ENCODE results near the gene SUSD4. TPM values are rescaled to one million over a fixed set of nuclear protein-coding genes. Genes with fewer than 3 reads are reported as not detected.
"Not testable (repeated sequence)": the region's sequence is repeated elsewhere in the genome, so short reads cannot be mapped to it uniquely, and the experiment has no call there.

SUSD4 gene
- polyA plus RNA-seq, 3 donors from 2014 or later, result not detected

DNA sequence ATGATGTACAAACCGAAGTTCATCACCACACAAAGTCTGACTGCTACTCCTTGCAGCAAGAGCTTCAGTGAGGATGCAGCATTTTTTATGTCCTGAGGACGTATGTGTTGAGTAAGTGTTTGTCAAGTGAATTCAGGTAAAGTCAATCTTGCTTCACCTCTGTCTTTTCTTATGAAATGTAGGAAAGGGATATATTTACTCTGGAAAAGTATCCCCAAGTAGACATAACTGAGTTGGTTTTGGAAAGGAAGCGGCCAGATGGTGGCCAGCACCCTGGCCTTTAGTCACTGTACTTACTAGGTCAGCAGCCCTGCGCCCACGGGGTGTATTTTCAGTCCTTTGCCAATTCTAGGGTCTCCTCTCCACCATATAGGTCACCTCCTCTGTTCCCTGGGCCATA is 75.2 kb downstream of the SUSD4 start:
- Mint-ChIP-seq H3K9me3 (peaks cover 0 to 2% (median 0%) of the 10 kb centered on the region in 6 donors), H3K27ac (no peak overlapping the region), H3K27me3 (ENCODE audit: low read depth in 3 of 3) (peaks cover 4 to 6% (median 4%) of the 10 kb centered on the region in 3 donors), H3K36me3 (no peaks in the 10 kb centered on the region), H3K4me1 (no peaks in the 10 kb centered on the region), H3K4me3 (no peak overlapping the region)
- DNase-seq, result no peak

DNA sequence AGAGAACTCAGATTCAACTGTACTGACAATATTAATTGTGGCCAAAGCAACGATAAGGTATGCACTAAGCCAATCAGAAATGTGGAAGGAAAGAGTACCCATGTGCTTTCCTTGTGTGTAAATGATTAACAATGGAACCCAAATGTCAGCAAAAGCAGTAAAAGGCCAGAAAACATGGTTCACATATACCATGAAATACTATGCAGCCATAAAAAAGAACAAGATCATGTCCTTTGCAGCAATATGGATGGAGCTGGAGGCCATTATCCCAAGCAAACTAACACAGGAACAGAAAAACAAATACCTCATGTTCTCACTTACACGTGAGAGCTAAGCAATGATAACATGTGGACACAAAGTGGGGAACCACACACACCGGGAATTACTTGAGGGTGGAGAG is 78.5 kb downstream of the SUSD4 start:
- no peak overlapping the region for H3K27ac Mint-ChIP-seq
- H3K4me3 Mint-ChIP-seq, result no peak overlapping the region

DNA sequence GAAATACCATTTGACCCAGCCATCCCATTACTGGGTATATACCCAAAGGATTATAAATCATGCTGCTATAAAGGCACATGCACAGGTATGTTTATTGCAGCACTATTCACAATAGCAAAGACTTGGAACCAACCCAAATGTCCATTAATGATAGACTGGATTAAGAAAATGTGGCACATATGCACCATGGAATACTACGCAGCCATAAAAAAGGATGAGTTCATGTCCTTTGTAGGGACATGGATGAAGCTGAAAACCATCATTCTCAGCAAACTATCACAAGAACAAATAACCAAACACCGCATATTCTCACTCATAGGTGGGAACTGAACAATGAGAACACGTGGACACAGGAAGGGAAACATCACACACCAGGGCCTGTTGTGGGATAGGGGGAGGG is 80.3 kb downstream of the SUSD4 start:
- H3K9me3 Mint-ChIP-seq, H3K36me3 Mint-ChIP-seq, H3K4me3 Mint-ChIP-seq, DNase-seq, H3K4me1 Mint-ChIP-seq, H3K27ac Mint-ChIP-seq: not testable (repeated sequence)
- H3K27me3 Mint-ChIP-seq (ENCODE audit: low read depth in 3 of 3), result peaks cover 6 to 10% (median 7%) of the 10 kb centered on the region in 3 donors

More for the DNA sequence above, 78.5 kb downstream of the SUSD4 start:
- no peak for DNase-seq
- Mint-ChIP-seq H3K9me3 (peaks cover 0 to 2% (median 0%) of the 10 kb centered on the region in 6 donors), H3K4me1 (no peaks in the 10 kb centered on the region), H3K36me3 (no peaks in the 10 kb centered on the region), H3K27me3 (ENCODE audit: low read depth in 3 of 3) (peaks cover 6 to 10% (median 7%) of the 10 kb centered on the region in 3 donors)

DNA sequence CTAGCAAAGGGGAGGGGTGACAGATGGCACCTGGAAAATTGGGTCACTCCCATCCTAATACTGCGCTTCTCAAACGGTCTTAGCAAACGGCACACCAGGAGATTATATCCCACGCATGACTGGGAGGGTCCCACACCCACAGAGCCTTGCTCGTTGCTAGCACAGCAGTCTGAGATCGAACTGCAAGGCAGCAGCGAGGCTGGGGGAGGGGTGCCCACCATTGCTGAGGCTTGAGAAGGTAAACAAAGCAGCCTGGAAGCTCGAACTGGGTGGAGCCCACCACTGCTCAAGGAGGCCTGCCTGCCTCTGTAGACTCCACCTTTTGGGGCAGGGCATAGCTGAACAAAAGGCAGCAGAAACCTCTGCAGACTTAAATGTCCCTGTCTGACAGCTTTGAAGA is 85.7 kb downstream of the SUSD4 start:
- DNase-seq; H3K4me3 Mint-ChIP-seq; H3K27me3 Mint-ChIP-seq (ENCODE audit: low read depth in 3 of 3); H3K4me1 Mint-ChIP-seq; H3K9me3 Mint-ChIP-seq; H3K36me3 Mint-ChIP-seq; H3K27ac Mint-ChIP-seq: not testable (repeated sequence)

DNA sequence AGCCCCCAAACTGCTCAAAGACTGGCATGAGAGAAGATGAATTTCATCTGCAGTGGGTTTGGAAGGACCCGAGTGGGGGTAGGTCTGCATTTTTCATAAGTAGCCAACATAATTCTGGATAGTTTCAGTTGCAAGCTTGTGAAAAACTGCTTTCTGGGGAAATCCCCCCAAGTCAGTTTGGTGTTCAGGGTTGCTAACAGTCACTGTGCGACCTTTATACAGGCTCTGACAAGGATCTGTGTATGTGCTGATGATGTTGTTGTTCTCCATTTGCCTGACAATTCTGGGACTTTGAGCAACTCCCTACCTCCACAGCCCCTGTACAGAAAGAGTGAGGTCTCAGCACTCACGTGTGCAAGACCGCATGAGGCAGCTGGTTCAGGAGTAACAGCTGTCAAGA is 87.9 kb downstream of the SUSD4 start:
- Mint-ChIP-seq H3K27me3 (ENCODE audit: low read depth in 3 of 3) (peaks cover 0 to 6% (median 2%) of the 10 kb centered on the region in 3 donors), H3K36me3 (no peaks in the 10 kb centered on the region), H3K27ac (no peak overlapping the region), H3K4me3 (no peak overlapping the region), H3K9me3 (no peaks in the 10 kb centered on the region), H3K4me1 (no peaks in the 10 kb centered on the region)
- DNase-seq, result no peak

- no peak for DNase-seq
- Mint-ChIP-seq H3K9me3 (no peaks in the 10 kb centered on the region), H3K4me1 (peaks cover 0 to 1% of the 10 kb centered on the region in 2 donors), H3K4me3 (no peak overlapping the region), H3K36me3 (no peaks in the 10 kb centered on the region), H3K27ac (no peak overlapping the region), H3K27me3 (ENCODE audit: low read depth in 3 of 3) (peaks cover 0 to 7% (median 2%) of the 10 kb centered on the region in 3 donors)
Observed at GRCh38 chr1:223273511-223273910, 90.5 kb downstream of the SUSD4 start.

GRCh38 chr1:223271085-223271781 is 92.7 kb downstream of the SUSD4 start:
- no peaks in the 10 kb centered on the region for H3K9me3 Mint-ChIP-seq
- no peak for DNase-seq
- H3K27me3 Mint-ChIP-seq (ENCODE audit: low read depth in 3 of 3), result peaks cover 3 to 11% (median 3%) of the 10 kb centered on the region in 3 donors
- no peak overlapping the region for H3K27ac Mint-ChIP-seq
- no peak overlapping the region for H3K4me3 Mint-ChIP-seq
- H3K4me1 Mint-ChIP-seq, result peaks cover 0 to 3% of the 10 kb centered on the region in 2 donors
- H3K36me3 Mint-ChIP-seq, result no peaks in the 10 kb centered on the region

DNA sequence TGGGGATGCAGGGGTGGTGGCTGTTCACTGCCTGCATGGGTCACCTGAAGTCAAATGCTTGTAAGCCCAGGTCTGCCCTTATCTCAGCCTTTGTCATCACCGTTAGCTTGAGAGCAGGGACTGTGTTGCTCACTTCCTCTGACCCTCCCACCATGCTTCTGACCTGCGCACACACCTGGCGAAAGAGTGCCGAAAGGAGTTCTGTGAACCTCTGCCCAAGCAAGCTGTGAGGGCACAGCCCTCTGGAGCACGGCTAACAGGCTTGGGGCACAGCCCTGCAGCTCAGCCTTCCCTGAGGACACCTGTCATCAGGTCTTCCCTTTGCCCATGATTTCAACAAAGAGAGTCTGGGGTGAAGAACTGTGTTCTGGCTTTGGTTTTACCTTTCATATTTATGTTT is 93.8 kb downstream of the SUSD4 start:
- H3K36me3 Mint-ChIP-seq, result no peaks in the 10 kb centered on the region
- H3K27ac Mint-ChIP-seq, result no peak overlapping the region

DNA sequence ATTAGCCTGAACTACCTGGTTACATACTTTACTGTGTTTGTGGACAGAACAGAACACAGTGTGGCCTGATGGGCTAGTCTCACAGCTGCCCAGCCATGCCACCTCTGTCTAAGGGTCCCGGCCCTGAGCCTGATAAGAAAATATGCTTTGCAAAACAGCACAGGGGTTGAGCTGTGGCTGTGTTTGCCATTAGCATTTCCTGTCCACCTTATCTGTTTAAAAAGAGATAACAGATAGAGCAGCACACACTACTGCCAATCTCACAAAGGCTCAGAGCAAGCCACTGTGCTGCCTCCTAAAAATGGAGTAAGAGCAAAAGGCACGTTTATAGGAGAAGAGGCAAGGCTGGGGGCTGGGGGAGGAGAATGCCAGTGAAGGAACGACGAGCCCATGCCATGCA is 95.0 kb downstream of the SUSD4 start:
- Mint-ChIP-seq H3K4me3 (no peak overlapping the region), H3K36me3 (no peaks in the 10 kb centered on the region), H3K27me3 (ENCODE audit: low read depth in 3 of 3) (peaks cover 3 to 10% (median 5%) of the 10 kb centered on the region in 3 donors), H3K4me1 (peaks cover 0 to 3% of the 10 kb centered on the region in 2 donors), H3K27ac (no peak overlapping the region), H3K9me3 (no peaks in the 10 kb centered on the region)
- DNase-seq, result no peak

More for the DNA sequence above, 93.8 kb downstream of the SUSD4 start:
- no peak for DNase-seq
- H3K4me1 Mint-ChIP-seq, result peaks cover 0 to 3% of the 10 kb centered on the region in 2 donors
- no peaks in the 10 kb centered on the region for H3K9me3 Mint-ChIP-seq
- H3K27me3 Mint-ChIP-seq (ENCODE audit: low read depth in 3 of 3), result peaks cover 3 to 11% (median 3%) of the 10 kb centered on the region in 3 donors
- H3K4me3 Mint-ChIP-seq, result no peak overlapping the region

DNA sequence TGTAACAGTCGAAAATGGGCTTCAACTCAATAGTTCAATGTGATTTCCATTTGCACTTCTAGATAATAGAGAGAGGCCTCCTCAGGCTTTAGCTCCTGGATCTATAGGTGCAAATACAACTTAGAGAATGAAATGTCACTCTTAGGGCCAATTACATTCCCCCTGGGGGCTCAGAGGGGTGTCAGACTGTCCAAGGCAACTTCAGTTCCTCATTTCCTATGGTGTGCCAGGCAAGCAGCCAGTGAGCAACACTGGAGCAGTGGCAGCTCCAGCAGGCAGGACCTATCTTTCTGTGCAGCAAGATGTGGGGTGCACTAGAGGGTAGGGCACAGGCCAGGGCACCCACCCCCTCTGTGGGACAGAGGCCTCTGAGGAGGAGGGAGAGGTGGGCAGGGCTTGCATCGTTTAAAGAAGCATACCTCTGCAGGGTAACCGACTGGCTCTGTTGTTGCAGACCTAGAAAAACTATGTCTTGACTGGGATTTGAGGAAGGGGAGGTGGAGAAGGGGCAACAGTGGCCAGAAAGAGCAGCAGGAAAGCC is 97.3 kb downstream of the SUSD4 start:
- Mint-ChIP-seq H3K4me1 (peaks cover 0 to 3% of the 10 kb centered on the region in 2 donors), H3K27ac (no peak overlapping the region), H3K36me3 (no peaks in the 10 kb centered on the region), H3K4me3 (no peak overlapping the region), H3K9me3 (no peaks in the 10 kb centered on the region), H3K27me3 (ENCODE audit: low read depth in 3 of 3) (peaks cover 5 to 9% (median 7%) of the 10 kb centered on the region in 3 donors)
- DNase-seq, result no peak

- Mint-ChIP-seq H3K9me3 (no peaks in the 10 kb centered on the region), H3K36me3 (no peaks in the 10 kb centered on the region), H3K27me3 (ENCODE audit: low read depth in 3 of 3) (peaks cover 5 to 8% (median 5%) of the 10 kb centered on the region in 3 donors), H3K4me3 (no peak overlapping the region), H3K4me1 (peaks cover 0 to 3% of the 10 kb centered on the region in 2 donors), H3K27ac (no peak overlapping the region)
- no peak for DNase-seq
Observed at GRCh38 chr1:223264983-223265908, 98.7 kb downstream of the SUSD4 start.

DNA sequence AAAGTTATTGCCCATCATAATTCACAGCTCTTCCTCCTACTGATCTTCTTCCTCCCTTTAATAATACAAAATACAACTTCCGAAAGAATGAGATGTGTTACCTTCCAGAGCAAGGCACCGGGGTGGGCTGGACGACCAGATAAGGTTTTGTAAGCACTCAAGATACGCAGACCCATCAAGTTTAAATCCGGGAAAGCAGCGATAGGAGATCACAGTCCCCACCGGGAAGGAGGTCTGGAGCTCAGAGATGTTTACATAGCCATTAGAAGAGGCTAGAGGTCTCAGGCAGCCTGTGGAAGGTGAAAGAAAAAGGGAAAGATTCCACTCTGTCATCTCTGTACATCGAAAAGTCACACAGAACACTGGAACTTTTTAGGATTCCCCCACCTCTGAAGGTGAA is 99.4 kb downstream of the SUSD4 start:
- Mint-ChIP-seq H3K27ac (peak overlapping the region in 1 of 6 donors; percentile 43), H3K9me3 (no peaks in the 10 kb centered on the region)

DNA sequence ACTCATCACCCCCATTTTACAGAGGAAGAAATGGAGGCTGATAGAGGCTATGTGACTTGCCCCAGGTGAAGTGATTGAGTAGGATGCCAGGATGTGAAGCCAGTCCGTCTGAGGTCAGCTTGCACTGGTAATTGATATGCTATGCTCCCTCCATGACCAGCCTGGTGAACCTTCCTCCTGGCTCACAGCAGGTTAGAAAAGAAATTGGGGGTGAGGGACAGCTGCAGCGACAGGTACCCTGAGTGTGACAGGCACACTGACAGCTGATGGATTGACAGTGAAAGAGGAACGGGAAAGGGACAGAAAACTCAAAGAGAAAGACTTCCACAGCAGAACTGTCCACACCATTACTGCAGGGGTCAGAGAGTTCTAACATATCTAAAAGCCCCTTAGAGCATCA is 102.1 kb downstream of the SUSD4 start:
- H3K27me3 Mint-ChIP-seq (ENCODE audit: low read depth in 3 of 3), result peaks cover 2 to 14% (median 3%) of the 10 kb centered on the region in 3 donors
- no peak overlapping the region for H3K27ac Mint-ChIP-seq
- no peaks in the 10 kb centered on the region for H3K9me3 Mint-ChIP-seq
- DNase-seq, result no peak
- no peaks in the 10 kb centered on the region for H3K36me3 Mint-ChIP-seq
- no peak overlapping the region for H3K4me3 Mint-ChIP-seq
- no peaks in the 10 kb centered on the region for H3K4me1 Mint-ChIP-seq

More for the DNA sequence above, 99.4 kb downstream of the SUSD4 start:
- Mint-ChIP-seq H3K36me3 (no peaks in the 10 kb centered on the region), H3K4me3 (no peak overlapping the region), H3K27me3 (ENCODE audit: low read depth in 3 of 3) (peaks cover 5 to 8% (median 5%) of the 10 kb centered on the region in 3 donors), H3K4me1 (peaks cover 0 to 3% of the 10 kb centered on the region in 2 donors)
- DNase-seq, result no peak

DNA sequence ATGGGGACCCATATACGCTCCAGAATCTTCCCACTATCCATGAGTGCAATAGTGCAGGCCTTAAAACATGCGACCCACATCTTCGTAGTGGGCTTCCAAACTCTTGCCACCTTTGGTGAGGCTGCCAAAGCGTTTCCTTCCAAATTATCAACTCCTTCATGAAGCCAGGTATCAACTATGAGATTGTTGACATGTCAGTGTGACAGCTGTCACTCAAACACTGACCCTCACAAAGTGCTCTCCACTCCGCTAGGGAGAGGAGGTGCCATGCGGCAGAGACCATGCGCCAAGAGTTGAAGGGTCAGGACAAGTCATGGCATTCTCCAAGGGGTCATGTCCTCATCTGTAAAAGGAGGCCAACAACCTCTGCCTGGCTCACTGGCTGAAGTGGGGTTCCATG is 103.3 kb downstream of the SUSD4 start:
- Mint-ChIP-seq H3K9me3 (no peaks in the 10 kb centered on the region), H3K4me1 (no peaks in the 10 kb centered on the region)
- no peak for DNase-seq

More for the DNA sequence above, 103.3 kb downstream of the SUSD4 start:
- no peaks in the 10 kb centered on the region for H3K36me3 Mint-ChIP-seq
- no peak overlapping the region for H3K27ac Mint-ChIP-seq
- peaks cover 3 to 10% (median 5%) of the 10 kb centered on the region in 3 donors for H3K27me3 Mint-ChIP-seq (ENCODE audit: low read depth in 3 of 3)
- no peak overlapping the region for H3K4me3 Mint-ChIP-seq

Data from immature natural killer cell (primary cell).